Activated CD8-positive, alpha-beta T cell treated with anti-CD3 and anti-CD28 coated beads for 36 hours (primary cell): ENCODE data around the gene LSM3. TPM values are rescaled to one million over a fixed set of nuclear protein-coding genes. Genes with fewer than 3 reads are reported as not detected.

Experiments used
- ATAC-seq: fragments of 200-7000 bp; cut with Tn5 transposase; one replicate; pipeline ENCODE4 v1.10.0; 2021; ENCODE audit warnings: mild to moderate bottlenecking, moderate library complexity
- CTCF ChIA-PET: fragments of 350-600 bp; sonication (Branson Sonifier 250); formaldehyde crosslinking; loops from one replicate; lab custom pipeline; 2021; ENCODE audit warnings: antibody characterized with exemption; lab: Charles Lee
- POLR2A ChIA-PET: fragments of 350-600 bp; sonication (Branson Sonifier 250); formaldehyde crosslinking; loops from one replicate; lab custom pipeline; 2021; ENCODE audit warnings: antibody characterized with exemption; lab: Charles Lee
- DNase-seq: peaks from one replicate; pipeline ENCODE4 v3.0.0-alpha.2; 2020
- H3K27ac Mint-ChIP-seq: one replicate; pipeline ENCODE4 v1.8.0; 2021; ENCODE audit warnings: mild to moderate bottlenecking, mixed read lengths
- H3K27me3 Mint-ChIP-seq: one replicate; pipeline ENCODE4 v1.8.0; 2021; ENCODE audit warnings: mixed read lengths
- H3K36me3 Mint-ChIP-seq: one replicate; pipeline ENCODE4 v1.8.0; 2021; ENCODE audit warnings: low read depth, mixed read lengths
- H3K4me1 Mint-ChIP-seq: one replicate; pipeline ENCODE4 v1.8.0; 2021; ENCODE audit warnings: low read depth, mixed read lengths
- H3K4me3 Mint-ChIP-seq: one replicate; pipeline ENCODE4 v1.8.0; 2021; ENCODE audit warnings: mild to moderate bottlenecking, moderate library complexity, mixed read lengths
- H3K9me3 Mint-ChIP-seq: one replicate; pipeline ENCODE4 v1.8.0; 2021; ENCODE audit warnings: mixed read lengths
- intact Hi-C: fragments of 100-400 bp; cut with micrococcal nuclease; formaldehyde crosslinking; loops from one replicate; pipeline ENCODE4 v1.10.0; 2022
- total RNA-seq, 2 experiments: library from RNA; stranded (reverse); gene quantifications; one replicate each; pipeline ENCODE4 v1.2.3, GENCODE V29; 2021
- TF ChIP-seq, protein P1 (sequence below): fragments of 200-600 bp; IDR thresholded peaks from one replicate; pipeline ENCODE4 v1.8.0; 2022; ENCODE audit warnings: antibody characterized with exemption, mild to moderate bottlenecking

LSM3 gene
- total RNA-seq, 2 experiments from 2014 or later = 20.0 to 20.5 TPM

DNA sequence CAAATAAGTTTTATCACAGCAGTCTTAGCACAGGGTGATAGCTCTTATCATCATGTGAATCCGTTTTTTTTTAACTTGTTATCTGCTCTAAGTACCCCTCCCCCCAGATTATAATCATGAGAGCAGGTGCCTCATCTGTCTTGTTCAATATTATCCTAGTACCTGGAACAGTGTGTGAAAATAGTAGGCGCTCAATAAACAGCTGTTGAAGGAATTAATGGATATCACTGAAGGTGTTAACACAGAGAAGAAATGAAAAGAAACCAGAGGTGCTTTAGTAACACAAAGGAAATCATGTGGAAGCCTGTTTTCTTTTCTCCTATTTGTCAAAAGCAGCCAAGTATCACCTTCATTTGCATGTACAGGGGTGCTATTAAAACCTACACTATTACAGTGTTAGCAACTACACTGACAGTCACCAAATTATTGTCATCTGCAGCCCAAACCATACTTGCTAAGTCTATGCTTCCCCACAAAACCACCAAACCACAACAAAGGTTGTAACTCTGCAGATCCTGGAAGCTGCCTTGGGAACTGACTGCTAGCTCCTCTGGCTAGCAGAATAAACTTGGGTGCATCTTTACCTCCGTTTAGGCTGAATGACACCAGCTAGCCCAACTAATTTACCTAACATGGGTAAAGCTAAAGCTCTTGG, 3.1 kb upstream of the LSM3 start:
- POLR2A ChIA-PET = interaction anchor here (0.6 to 2.0 kb wide), 6 partner anchors 10 to 52 kb away, joined by 3 to 6 read pairs (median 4); partner anchors contain the start of gene TMEM43
- intact Hi-C loops = loop anchor here (5.0 kb wide), 1 partner anchor 33 kb away; no protein-coding TSS in a partner anchor
- ATAC-seq (peak; percentile 22), DNase-seq (peak; percentile 62)
- peaks cover 20% of the 10 kb centered on the region for H3K36me3 Mint-ChIP-seq
- no peak overlapping the region for H3K4me3 Mint-ChIP-seq
- peaks cover 54% of the 10 kb centered on the region for H3K4me1 Mint-ChIP-seq
- H3K27ac Mint-ChIP-seq = peak overlapping the region; percentile 39
- TF ChIP-seq, protein P1, sequence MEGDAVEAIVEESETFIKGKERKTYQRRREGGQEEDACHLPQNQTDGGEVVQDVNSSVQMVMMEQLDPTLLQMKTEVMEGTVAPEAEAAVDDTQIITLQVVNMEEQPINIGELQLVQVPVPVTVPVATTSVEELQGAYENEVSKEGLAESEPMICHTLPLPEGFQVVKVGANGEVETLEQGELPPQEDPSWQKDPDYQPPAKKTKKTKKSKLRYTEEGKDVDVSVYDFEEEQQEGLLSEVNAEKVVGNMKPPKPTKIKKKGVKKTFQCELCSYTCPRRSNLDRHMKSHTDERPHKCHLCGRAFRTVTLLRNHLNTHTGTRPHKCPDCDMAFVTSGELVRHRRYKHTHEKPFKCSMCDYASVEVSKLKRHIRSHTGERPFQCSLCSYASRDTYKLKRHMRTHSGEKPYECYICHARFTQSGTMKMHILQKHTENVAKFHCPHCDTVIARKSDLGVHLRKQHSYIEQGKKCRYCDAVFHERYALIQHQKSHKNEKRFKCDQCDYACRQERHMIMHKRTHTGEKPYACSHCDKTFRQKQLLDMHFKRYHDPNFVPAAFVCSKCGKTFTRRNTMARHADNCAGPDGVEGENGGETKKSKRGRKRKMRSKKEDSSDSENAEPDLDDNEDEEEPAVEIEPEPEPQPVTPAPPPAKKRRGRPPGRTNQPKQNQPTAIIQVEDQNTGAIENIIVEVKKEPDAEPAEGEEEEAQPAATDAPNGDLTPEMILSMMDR = no peak
- CTCF ChIA-PET = interaction anchor here (1.0 to 1.6 kb wide), 6 partner anchors 23 to 295 kb away, joined by 3 to 12 read pairs (median 4); partner anchors contain the start of genes CHCHD4 and TMEM43
- no peaks in the 10 kb centered on the region for H3K9me3 Mint-ChIP-seq
- H3K27me3 Mint-ChIP-seq = no peaks in the 10 kb centered on the region

DNA sequence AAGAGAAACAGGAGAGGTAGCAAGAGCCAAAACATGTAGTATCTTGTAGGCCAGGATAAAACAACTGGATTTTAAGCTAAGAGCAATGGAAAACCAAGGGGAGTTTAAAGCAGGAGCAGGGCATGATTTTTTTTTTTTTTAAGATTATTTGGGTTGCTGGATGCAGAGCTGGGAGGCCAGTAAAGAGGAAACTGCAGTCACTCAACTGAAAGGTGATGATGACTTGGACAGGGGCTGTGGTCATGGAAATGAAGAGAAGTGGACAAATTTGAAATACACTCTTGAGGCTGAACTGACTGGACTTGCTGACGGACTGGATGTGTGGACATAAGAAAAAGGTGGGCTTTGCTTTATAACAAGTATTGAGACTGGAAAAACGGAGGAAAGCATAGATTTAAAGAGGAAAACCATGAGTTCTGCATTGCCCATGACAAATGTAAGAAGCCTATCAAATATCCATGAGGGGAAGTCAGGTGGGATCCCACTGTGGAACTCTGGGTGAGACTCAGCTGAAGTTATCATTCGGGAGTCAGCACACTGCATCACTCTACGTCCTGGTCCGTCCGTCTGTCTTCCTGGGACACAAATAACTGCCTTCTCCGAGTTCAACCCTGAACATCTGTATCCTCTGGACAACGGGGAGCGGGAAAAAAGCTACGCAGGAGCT, 904 bp upstream of the LSM3 start:
- peak overlapping the region; percentile 87 for H3K4me3 Mint-ChIP-seq
- H3K27ac Mint-ChIP-seq = peak overlapping the region; percentile 96
- peaks cover 18% of the 10 kb centered on the region for H3K36me3 Mint-ChIP-seq
- peak; percentile 9 for DNase-seq
- POLR2A ChIA-PET = interaction anchor here (0.7 to 2.6 kb wide), 13 partner anchors 9 to 474 kb away, joined by 3 to 39 read pairs (median 4); partner anchors contain the start of genes CCDC174, CHCHD4 and TMEM43
- CTCF ChIA-PET = interaction anchor here (0.6 to 3.1 kb wide), 8 partner anchors 11 to 293 kb away, joined by 3 to 21 read pairs (median 3); no protein-coding TSS in a partner anchor
- intact Hi-C loops = loop anchor here (2.0 to 5.0 kb wide), 2 partner anchors 35 to 53 kb away; partner anchors contain the start of genes CHCHD4 and TMEM43
- TF ChIP-seq, protein P1 = no peak
- no peaks in the 10 kb centered on the region for H3K9me3 Mint-ChIP-seq
- no peaks in the 10 kb centered on the region for H3K27me3 Mint-ChIP-seq
- ATAC-seq = peak; percentile 1
- peaks cover 60% of the 10 kb centered on the region for H3K4me1 Mint-ChIP-seq

DNA sequence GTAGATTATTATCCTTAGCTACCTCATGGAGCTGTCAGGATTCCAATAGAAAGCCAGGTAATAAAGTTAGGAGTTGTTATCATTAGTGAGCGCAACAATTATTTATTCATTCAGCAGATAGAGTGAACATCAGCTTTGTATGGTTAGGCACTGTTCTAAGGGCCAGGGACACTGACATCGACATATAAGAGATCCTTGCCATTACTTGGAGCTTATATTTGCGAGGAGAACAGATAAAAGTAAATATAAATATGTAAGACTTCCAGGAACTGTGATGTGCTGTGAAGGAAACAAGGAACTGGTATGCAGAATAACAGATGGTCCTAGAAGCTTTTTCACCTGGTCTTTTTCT, 473 bp downstream of the LSM3 start:
- TF ChIP-seq, protein P1 = no peak
- no peak for ATAC-seq
- ChIA-PET POLR2A (interaction anchor here (0.5 to 2.6 kb wide), 23 partner anchors 9 to 473 kb away, joined by 3 to 39 read pairs (median 3); partner anchors contain the start of genes CCDC174, CHCHD4 and TMEM43), CTCF (interaction anchor here (1.1 to 3.1 kb wide), 11 partner anchors 9 to 294 kb away, joined by 3 to 21 read pairs (median 4); partner anchors contain the start of genes CHCHD4 and TMEM43)
- Mint-ChIP-seq H3K36me3 (peaks cover 28% of the 10 kb centered on the region), H3K4me3 (peak overlapping the region; percentile 87), H3K4me1 (peaks cover 60% of the 10 kb centered on the region), H3K27ac (peak overlapping the region; percentile 96), H3K9me3 (no peaks in the 10 kb centered on the region), H3K27me3 (no peaks in the 10 kb centered on the region)
- intact Hi-C loops = loop anchor here (2.0 to 5.0 kb wide), 2 partner anchors 37 to 54 kb away; partner anchors contain the start of genes CHCHD4 and TMEM43
- DNase-seq = no peak

DNA sequence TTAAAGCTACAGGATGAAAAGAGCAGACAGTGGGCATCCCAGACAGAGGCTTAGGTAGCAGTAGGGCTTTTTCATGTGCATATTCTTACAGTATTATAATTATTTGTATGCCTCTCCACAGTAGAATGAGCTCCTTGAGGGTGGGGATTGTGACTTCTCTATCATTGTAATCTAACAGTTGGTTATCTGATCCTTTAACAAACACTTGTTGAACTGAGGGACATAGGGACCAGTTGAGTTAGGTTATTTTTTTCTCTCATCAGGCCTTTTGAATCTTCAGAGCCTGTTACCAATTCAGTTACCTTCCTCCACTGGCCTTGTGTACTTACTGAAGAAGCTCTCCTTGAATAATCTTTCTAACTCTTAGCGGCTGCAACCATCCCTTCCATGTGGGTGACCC, 1.2 kb downstream of the LSM3 start:
- Mint-ChIP-seq H3K27me3 (no peaks in the 10 kb centered on the region), H3K9me3 (no peaks in the 10 kb centered on the region), H3K4me3 (peak overlapping the region; percentile 87), H3K36me3 (peaks cover 28% of the 10 kb centered on the region), H3K27ac (peak overlapping the region; percentile 96), H3K4me1 (peaks cover 55% of the 10 kb centered on the region)
- no peak for ATAC-seq
- intact Hi-C loops = loop anchor here (2.0 to 5.0 kb wide), 2 partner anchors 37 to 55 kb away; partner anchors contain the start of genes CHCHD4 and TMEM43
- ChIA-PET CTCF (interaction anchor here (0.8 to 3.1 kb wide), 6 partner anchors 24 to 283 kb away, joined by 3 to 21 read pairs (median 4); no protein-coding TSS in a partner anchor), POLR2A (interaction anchor here (0.8 to 2.6 kb wide), 6 partner anchors 10 to 472 kb away, joined by 3 to 39 read pairs (median 4); partner anchors contain the start of genes CCDC174, CHCHD4 and TMEM43)
- DNase-seq = no peak
- TF ChIP-seq, protein P1 = no peak
